A673 (cell line): ENCODE results near the gene CTNNA2. TPM values are rescaled to one million over a fixed set of nuclear protein-coding genes. Genes with fewer than 3 reads are reported as not detected.

Experiments
- BruUV-seq: library from RNA; stranded (reverse); fragments of 400-500 nt; replicated peaks from 2 replicates; lab custom pipeline; 2021; lab: Mats Ljungman, UMichigan
- CTCF ChIA-PET: fragments of 300-600 bp; sonication (Branson Sonifier 250); formaldehyde crosslinking; loops from one replicate; lab custom pipeline; 2022; ENCODE audit warnings: antibody characterized with exemption; lab: Charles Lee
- POLR2A ChIA-PET: fragments of 300-600 bp; sonication (Branson Sonifier 250); formaldehyde crosslinking; loops from one replicate; lab custom pipeline; 2022; ENCODE audit warnings: antibody characterized with exemption; ENCODE audit not compliant: low non-redundant PET; lab: Charles Lee
- DNase-seq: peaks from one replicate; pipeline ENCODE4 v3.0.0-alpha.2; 2015; ENCODE audit warnings: low spot score
- H3K27ac ChIP-seq: fragments of 200-600 bp; sonication (generic); 2 replicates; pipeline ENCODE4 v1.5.1; 2016; ENCODE audit warnings: mixed run types, low read depth, mild to moderate bottlenecking, mixed read lengths, antibody characterized with exemption, low read length; ENCODE audit not compliant: poor library complexity, severe bottlenecking
- H3K27me3 ChIP-seq: fragments of 200-600 bp; sonication (generic); replicated peaks from 2 replicates; pipeline ENCODE4 v1.6.1; 2017; ENCODE audit warnings: mixed run types, low read depth, mild to moderate bottlenecking, mixed read lengths, antibody characterized with exemption, low read length; ENCODE audit not compliant: insufficient read depth, poor library complexity
- H3K36me3 ChIP-seq: fragments of 200-600 bp; sonication (generic); 2 replicates; pipeline ENCODE4 v1.6.1; 2016; ENCODE audit warnings: mixed run types, mild to moderate bottlenecking, mixed read lengths, antibody characterized with exemption, low read length; ENCODE audit not compliant: insufficient read depth, poor library complexity, severe bottlenecking
- H3K4me1 ChIP-seq: fragments of 200-600 bp; sonication (generic); 2 replicates; pipeline ENCODE4 v1.6.1; 2017; ENCODE audit warnings: mixed run types, mild to moderate bottlenecking, mixed read lengths, antibody characterized with exemption, low read length; ENCODE audit not compliant: insufficient read depth, poor library complexity, severe bottlenecking
- H3K4me3 ChIP-seq: fragments of 200-600 bp; sonication (generic); 2 replicates; pipeline ENCODE4 v1.5.1; 2016; ENCODE audit warnings: low read depth, mixed run types, mild to moderate bottlenecking, mixed read lengths, low read length; ENCODE audit not compliant: poor library complexity, severe bottlenecking
- H3K9me3 ChIP-seq: fragments of 200-600 bp; sonication (generic); 2 replicates; pipeline ENCODE4 v1.6.1; 2016; ENCODE audit warnings: mixed run types, low read depth, mild to moderate bottlenecking, mixed read lengths, antibody characterized with exemption, low read length; ENCODE audit not compliant: poor library complexity, severe bottlenecking
- EZH2 ChIP-seq: fragments of 200-600 bp; sonication (generic); IDR thresholded peaks from 2 replicates; pipeline ENCODE4 v1.6.1; 2017; ENCODE audit warnings: borderline replicate concordance, low read depth, mild to moderate bottlenecking, mixed read lengths, antibody characterized with exemption, low read length; ENCODE audit not compliant: poor library complexity, severe bottlenecking
- intact Hi-C: fragments of 100-400 bp; cut with micrococcal nuclease; formaldehyde crosslinking; loops from one replicate; pipeline ENCODE4 v1.10.0; 2022; ENCODE audit not compliant: unreplicated experiment
- total RNA-seq: library from RNA; stranded (reverse); gene quantifications from 2 replicates; pipeline ENCODE4 v1.2.3, GENCODE V29; 2021
- TF ChIP-seq, protein P1 (sequence below): fragments of 300-800, 200-600 bp; sonication (generic); conservative IDR thresholded peaks from 2 replicates; pipeline ENCODE4 v1.5.1; 2017; ENCODE audit warnings: low read depth, mild to moderate bottlenecking, antibody characterized with exemption, low read length, moderate library complexity, mixed read lengths

Gene CTNNA2
- total RNA-seq, 1 experiment from 2014 or later: not detected

DNA sequence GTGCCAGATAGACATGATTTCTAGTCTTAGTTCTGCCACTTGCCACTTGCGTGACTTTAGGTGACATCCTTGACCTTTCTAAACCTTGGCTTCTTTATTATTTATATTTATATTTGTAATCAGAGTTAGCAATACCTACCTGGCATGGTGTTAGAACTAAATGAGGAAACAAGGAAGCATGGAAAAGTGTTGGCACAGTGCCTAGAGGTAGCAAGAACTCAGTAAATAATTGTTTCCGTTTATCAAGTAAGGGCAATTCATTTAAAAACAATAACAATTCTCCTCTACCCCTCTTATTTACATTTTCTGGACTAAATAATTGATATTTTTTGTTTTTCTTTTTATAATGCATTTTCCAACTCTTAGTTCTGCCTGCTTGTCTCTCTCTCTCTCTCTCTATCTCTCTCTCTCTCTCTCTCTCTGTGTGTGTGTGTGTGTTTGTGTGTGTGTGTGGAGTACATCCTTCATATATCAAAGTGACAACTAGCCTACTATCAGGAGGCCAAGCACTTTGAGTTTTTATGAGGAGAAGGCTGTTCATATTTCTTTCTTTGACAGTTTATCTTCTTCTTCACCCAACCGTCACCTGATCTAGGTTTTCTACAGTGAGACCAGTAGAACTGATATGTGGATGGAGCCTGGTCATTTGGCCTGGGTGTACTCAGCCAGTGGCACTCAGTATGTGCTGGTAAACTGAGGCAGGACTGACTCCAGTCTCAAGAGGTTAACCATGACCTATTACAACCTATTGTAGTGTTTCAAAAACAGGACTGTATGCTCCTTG lies 657.2 kb downstream of the CTNNA2 start:
- DNase-seq: no peak
- ChIA-PET POLR2A (no interaction called here), CTCF (no interaction called here)
- H3K4me3 ChIP-seq: no peak overlapping the region
- H3K27me3 ChIP-seq: no peaks in the 10 kb centered on the region
- intact Hi-C loops: no loop called here
- BruUV-seq: no TSS peak
- TF ChIP-seq, protein P1, sequence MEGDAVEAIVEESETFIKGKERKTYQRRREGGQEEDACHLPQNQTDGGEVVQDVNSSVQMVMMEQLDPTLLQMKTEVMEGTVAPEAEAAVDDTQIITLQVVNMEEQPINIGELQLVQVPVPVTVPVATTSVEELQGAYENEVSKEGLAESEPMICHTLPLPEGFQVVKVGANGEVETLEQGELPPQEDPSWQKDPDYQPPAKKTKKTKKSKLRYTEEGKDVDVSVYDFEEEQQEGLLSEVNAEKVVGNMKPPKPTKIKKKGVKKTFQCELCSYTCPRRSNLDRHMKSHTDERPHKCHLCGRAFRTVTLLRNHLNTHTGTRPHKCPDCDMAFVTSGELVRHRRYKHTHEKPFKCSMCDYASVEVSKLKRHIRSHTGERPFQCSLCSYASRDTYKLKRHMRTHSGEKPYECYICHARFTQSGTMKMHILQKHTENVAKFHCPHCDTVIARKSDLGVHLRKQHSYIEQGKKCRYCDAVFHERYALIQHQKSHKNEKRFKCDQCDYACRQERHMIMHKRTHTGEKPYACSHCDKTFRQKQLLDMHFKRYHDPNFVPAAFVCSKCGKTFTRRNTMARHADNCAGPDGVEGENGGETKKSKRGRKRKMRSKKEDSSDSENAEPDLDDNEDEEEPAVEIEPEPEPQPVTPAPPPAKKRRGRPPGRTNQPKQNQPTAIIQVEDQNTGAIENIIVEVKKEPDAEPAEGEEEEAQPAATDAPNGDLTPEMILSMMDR: no peak
- no peak for TF ChIP-seq EZH2
- no peaks in the 10 kb centered on the region for H3K4me1 ChIP-seq
- H3K9me3 ChIP-seq: no peaks in the 10 kb centered on the region
- no peak overlapping the region for H3K27ac ChIP-seq
- H3K36me3 ChIP-seq: no peaks in the 10 kb centered on the region

DNA sequence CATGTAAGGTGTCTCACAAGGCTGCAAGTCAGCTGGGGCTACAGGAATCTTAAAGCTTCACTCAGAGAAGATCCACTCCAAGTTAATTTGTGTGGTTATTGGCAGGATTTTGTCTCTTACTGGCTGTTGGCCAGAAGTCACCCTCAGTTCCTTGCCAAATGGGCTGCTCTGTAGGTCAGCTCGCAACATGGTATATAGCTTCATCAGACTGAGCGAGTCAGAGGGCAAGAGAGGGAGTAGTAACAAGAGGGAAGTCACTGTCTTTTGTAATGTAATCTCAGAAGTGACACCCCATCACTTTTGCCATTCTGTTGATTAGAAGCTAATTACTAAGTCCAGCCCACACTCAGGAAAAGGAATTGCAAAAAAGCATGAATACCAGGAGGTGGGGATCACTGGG lies 672.2 kb downstream of the CTNNA2 start:
- Histone ChIP-seq H3K27ac (no peak overlapping the region), H3K27me3 (no peaks in the 10 kb centered on the region), H3K36me3 (no peaks in the 10 kb centered on the region), H3K4me1 (no peaks in the 10 kb centered on the region), H3K9me3 (no peaks in the 10 kb centered on the region), H3K4me3 (no peak overlapping the region)
- CTCF ChIA-PET: no interaction called here
- BruUV-seq: no TSS peak
- TF ChIP-seq, protein P1: no peak
- TF ChIP-seq EZH2: no peak
- no peak for DNase-seq
- intact Hi-C loops: no loop called here
- POLR2A ChIA-PET: no interaction called here

DNA sequence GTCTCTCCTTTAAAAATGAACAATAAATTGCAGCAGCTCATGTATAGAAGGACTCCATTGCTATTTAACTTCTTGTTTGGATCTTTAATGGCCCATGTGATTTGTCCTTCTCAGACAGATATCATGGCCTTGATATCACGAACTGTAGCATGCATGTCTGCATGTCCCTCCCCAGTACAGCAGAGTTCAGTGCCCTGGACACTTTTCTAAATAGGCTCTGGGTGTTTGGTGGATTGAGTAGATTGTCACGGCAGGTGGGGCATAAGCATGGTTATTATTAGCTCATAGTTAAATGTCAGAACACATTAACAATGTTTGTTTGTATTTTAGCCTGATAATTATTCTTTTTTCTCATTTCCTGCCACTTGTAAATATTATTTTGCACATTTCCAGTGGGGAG lies 673.4 kb downstream of the CTNNA2 start:
- CTCF ChIA-PET: no interaction called here
- intact Hi-C loops: no loop called here
- no TSS peak for BruUV-seq

More for the DNA sequence above, 673.4 kb downstream of the CTNNA2 start:
- no peak for TF ChIP-seq EZH2
- TF ChIP-seq, protein P1: no peak
- no peak for DNase-seq
- Histone ChIP-seq H3K27ac (no peak overlapping the region), H3K4me3 (no peak overlapping the region), H3K4me1 (no peaks in the 10 kb centered on the region), H3K27me3 (no peaks in the 10 kb centered on the region), H3K9me3 (no peaks in the 10 kb centered on the region), H3K36me3 (no peaks in the 10 kb centered on the region)
- POLR2A ChIA-PET: no interaction called here
